Natural killer cell (primary cell): ENCODE results near the gene KIAA1958. TPM values are rescaled to one million over a fixed set of nuclear protein-coding genes. Genes with fewer than 3 reads are reported as not detected.

ENCODE experiments used
- ATAC-seq, 3 donors: fragments of 150-1000 bp in 2 of 3; fragments of 200-7000 bp in 1 of 3; cut with Tn5 transposase; 1 replicate in 1 of 3; 2 replicates in 2 of 3; pipeline ENCODE4 v1.10.0; 2021; ENCODE audit warnings: mild to moderate bottlenecking in 2 of 3, moderate library complexity in 2 of 3
- DNase-seq, 2 donors: peaks; one replicate each; pipeline versions ENCODE4 v3.0.0 to v3.0.0-alpha.2; 2013 to 2021; ENCODE audit warnings: mixed read lengths in 1 of 2
- H3K27ac ChIP-seq: one replicate; pipeline ENCODE4 v1.5.1; 2013; ENCODE audit warnings: mild to moderate bottlenecking, low read length
- H3K27me3 ChIP-seq: one replicate; pipeline ENCODE4 v1.6.1; 2013; ENCODE audit warnings: low read length; ENCODE audit not compliant: control insufficient read depth, insufficient read depth
- H3K36me3 ChIP-seq: one replicate; pipeline ENCODE4 v1.6.1; 2013; ENCODE audit warnings: low read length; ENCODE audit not compliant: control insufficient read depth, insufficient read depth
- H3K4me1 ChIP-seq: one replicate; pipeline ENCODE4 v1.6.1; 2013; ENCODE audit warnings: low read length; ENCODE audit not compliant: control insufficient read depth, insufficient read depth
- H3K4me3 ChIP-seq: one replicate; pipeline ENCODE4 v1.5.1; 2013; ENCODE audit warnings: low read length
- H3K9me3 ChIP-seq: one replicate; pipeline ENCODE4 v1.6.1; 2013; ENCODE audit warnings: low read length; ENCODE audit not compliant: control insufficient read depth, insufficient read depth
- H3K27ac Mint-ChIP-seq, 2 donors: one replicate each; pipeline ENCODE4 v1.8.0; 2022; ENCODE audit warnings: mild to moderate bottlenecking in 2 of 2, mixed read lengths in 2 of 2, moderate library complexity in 1 of 2
- H3K27me3 Mint-ChIP-seq, 2 donors: one replicate each; pipeline ENCODE4 v1.8.0; 2022; ENCODE audit warnings: low read depth in 2 of 2, mixed read lengths in 2 of 2
- H3K36me3 Mint-ChIP-seq: one replicate; pipeline ENCODE4 v1.8.0; 2022; ENCODE audit warnings: mixed read lengths
- H3K4me1 Mint-ChIP-seq, 2 donors: one replicate each; pipeline ENCODE4 v1.8.0; 2022; ENCODE audit warnings: mixed read lengths in 2 of 2
- H3K4me3 Mint-ChIP-seq: one replicate; pipeline ENCODE4 v1.8.0; 2022; ENCODE audit warnings: mild to moderate bottlenecking, moderate library complexity, mixed read lengths
- H3K9me3 Mint-ChIP-seq, 2 donors: one replicate each; pipeline ENCODE4 v1.8.0; 2022; ENCODE audit warnings: mixed read lengths in 2 of 2
- CTCF ChIP-seq: fragments of 200-600 bp; IDR thresholded peaks from one replicate; pipeline ENCODE4 v1.8.0; 2022; ENCODE audit warnings: antibody characterized with exemption
- WGBS: methylation state at CpG from one replicate; pipeline ENCODE4 v1.1.7; 2013; ENCODE audit warnings: missing lambda C conversion rate; ENCODE audit not compliant: insufficient coverage; 5-methylcytosine and 5-hydroxymethylcytosine counted together
- intact Hi-C: fragments of 100-400 bp; cut with micrococcal nuclease; formaldehyde crosslinking; loops from one replicate; pipeline ENCODE4 v1.14.2; 2022
- total RNA-seq, 4 donors: library from RNA; stranded (reverse); fragments of 120-200 nt in 1 of 4; gene quantifications; one replicate each; pipeline versions ENCODE4 v1.2.3 to v1.2.4, GENCODE V29; 2013 to 2022

KIAA1958 gene
- total RNA-seq, 3 donors from 2014 or later (not counting 1 experiment from before 2014, with no cell fraction given): 5.4 to 6.1 (median 5.5) TPM

- peaks cover 0 to 16% of the 10 kb centered on the region in 2 donors for H3K4me1 Mint-ChIP-seq
- ATAC-seq: no peak
- no peak overlapping the region for H3K4me3 Mint-ChIP-seq
- intact Hi-C loops: no loop called here
- Histone ChIP-seq H3K4me3 (no peak overlapping the region), H3K9me3 (no peaks in the 10 kb centered on the region), H3K4me1 (peaks cover 4% of the 10 kb centered on the region), H3K27ac (no peak overlapping the region), H3K36me3 (peaks cover 4% of the 10 kb centered on the region), H3K27me3 (no peaks in the 10 kb centered on the region)
- H3K9me3 Mint-ChIP-seq: no peaks in the 10 kb centered on the region
- H3K36me3 Mint-ChIP-seq: no peaks in the 10 kb centered on the region
- DNase-seq: no peak
- no peak for TF ChIP-seq CTCF
- WGBS: 42% methylated on average over 2 of the region's 3 CpGs
- peak overlapping the region in 1 of 2 donors; percentile 44 for H3K27ac Mint-ChIP-seq
- no peaks in the 10 kb centered on the region for H3K27me3 Mint-ChIP-seq
Measured at GRCh38 chr9:112572416-112572815, 85.8 kb downstream of the KIAA1958 start.

- H3K4me1 Mint-ChIP-seq: peaks cover 0 to 16% of the 10 kb centered on the region in 2 donors
- no peak overlapping the region for H3K4me3 Mint-ChIP-seq
- no peaks in the 10 kb centered on the region for H3K9me3 ChIP-seq
- peaks cover 4% of the 10 kb centered on the region for H3K36me3 ChIP-seq
- no peaks in the 10 kb centered on the region for H3K36me3 Mint-ChIP-seq
- no peak for DNase-seq
- no peak overlapping the region for H3K27ac ChIP-seq
- 96% methylated on average over 1 of the region's 1 CpG for WGBS
- H3K27me3 Mint-ChIP-seq: no peaks in the 10 kb centered on the region
- no peak for TF ChIP-seq CTCF
- no peak overlapping the region for H3K27ac Mint-ChIP-seq
- H3K27me3 ChIP-seq: no peaks in the 10 kb centered on the region
- H3K9me3 Mint-ChIP-seq: no peaks in the 10 kb centered on the region
- ATAC-seq: peak in 1 of 3 donors; percentile 27
- H3K4me1 ChIP-seq: peaks cover 4% of the 10 kb centered on the region
- H3K4me3 ChIP-seq: no peak overlapping the region
- intact Hi-C loops: no loop called here
Measured at GRCh38 chr9:112574008-112574407, 87.4 kb downstream of the KIAA1958 start.

GRCh38 chr9:112575107-112575506 lies 88.5 kb downstream of the KIAA1958 start:
- no peaks in the 10 kb centered on the region for H3K36me3 Mint-ChIP-seq
- H3K27me3 Mint-ChIP-seq: no peaks in the 10 kb centered on the region
- Histone ChIP-seq H3K4me3 (no peak overlapping the region), H3K9me3 (no peaks in the 10 kb centered on the region), H3K27me3 (no peaks in the 10 kb centered on the region), H3K4me1 (peaks cover 4% of the 10 kb centered on the region), H3K27ac (no peak overlapping the region), H3K36me3 (peaks cover 4% of the 10 kb centered on the region)
- ATAC-seq (no peak), DNase-seq (no peak)
- 95% methylated on average over 7 of the region's 8 CpGs for WGBS
- no peak for TF ChIP-seq CTCF
- H3K9me3 Mint-ChIP-seq: no peaks in the 10 kb centered on the region
- intact Hi-C loops: no loop called here
- H3K27ac Mint-ChIP-seq: no peak overlapping the region
- H3K4me3 Mint-ChIP-seq: peak overlapping the region; percentile 22
- peaks cover 0 to 16% of the 10 kb centered on the region in 2 donors for H3K4me1 Mint-ChIP-seq

- Histone ChIP-seq H3K27ac (no peak overlapping the region), H3K36me3 (no peaks in the 10 kb centered on the region), H3K27me3 (no peaks in the 10 kb centered on the region), H3K4me1 (no peaks in the 10 kb centered on the region), H3K9me3 (no peaks in the 10 kb centered on the region), H3K4me3 (no peak overlapping the region)
- DNase-seq (no peak), ATAC-seq (no peak)
- H3K27ac Mint-ChIP-seq: no peak overlapping the region
- no peaks in the 10 kb centered on the region for H3K9me3 Mint-ChIP-seq
- H3K4me1 Mint-ChIP-seq: no peaks in the 10 kb centered on the region
- WGBS: 95% methylated on average over 7 of the region's 7 CpGs
- no peaks in the 10 kb centered on the region for H3K36me3 Mint-ChIP-seq
- intact Hi-C loops: no loop called here
- no peak overlapping the region for H3K4me3 Mint-ChIP-seq
- H3K27me3 Mint-ChIP-seq: no peaks in the 10 kb centered on the region
- no peak for TF ChIP-seq CTCF
Measured at GRCh38 chr9:112581469-112582176, 95.0 kb downstream of the KIAA1958 start.
